Tibial nerve (tissue), 4 donors: ENCODE results near the gene MAP2K2. TPM values are rescaled to one million over a fixed set of nuclear protein-coding genes. Genes with fewer than 3 reads are reported as not detected.

Experiments used
- DNase-seq, 2 donors: peaks; one replicate each; pipeline ENCODE4 v3.0.0-alpha.2; 2019; ENCODE audit warnings: low spot score in 2 of 2
- H3K27ac ChIP-seq, 4 donors: fragments of 200-600 bp; sonication (generic) in 3 of 4; one replicate each; pipeline ENCODE4 v1.5.1; 2017 to 2019; ENCODE audit warnings: mild to moderate bottlenecking in 1 of 4
- H3K27me3 ChIP-seq, 2 donors: fragments of 200-600 bp; sonication (generic) in 1 of 2; one replicate each; pipeline versions ENCODE4 v1.5.1 to v1.6.0; 2017 to 2019
- H3K36me3 ChIP-seq, 3 donors: fragments of 200-600 bp; sonication (generic); one replicate each; pipeline ENCODE4 v1.5.1; 2018 to 2019
- H3K4me1 ChIP-seq, 4 donors: fragments of 200-600 bp; sonication (generic) in 3 of 4; one replicate each; pipeline ENCODE4 v1.5.1; 2017 to 2019
- H3K4me3 ChIP-seq, 4 donors: fragments of 200-600 bp; sonication (generic) in 3 of 4; one replicate each; pipeline ENCODE4 v1.5.1; 2017 to 2019; ENCODE audit warnings: mild to moderate bottlenecking in 1 of 4, moderate library complexity in 1 of 4
- H3K9me3 ChIP-seq, 4 donors: fragments of 200-600 bp; sonication (generic) in 3 of 4; one replicate each; pipeline ENCODE4 v1.5.1; 2017 to 2019
- CTCF ChIP-seq, 5 experiments: fragments of 200-600 bp in 3 of 5; fragments of 450-650 bp in 2 of 5; sonication (generic) in 3 of 5; IDR thresholded peaks; one replicate each; pipeline ENCODE4 v1.5.1; 2016 to 2019; ENCODE audit warnings: antibody characterized with exemption in 5 of 5, mild to moderate bottlenecking in 3 of 5, moderate library complexity in 2 of 5
- EP300 ChIP-seq, 2 donors: sonication (generic); formaldehyde crosslinking; IDR thresholded peaks; one replicate each; pipeline ENCODE4 v1.6.1; 2017; ENCODE audit warnings: antibody characterized with exemption in 2 of 2, mild to moderate bottlenecking in 1 of 2
- POLR2A ChIP-seq, 2 donors: fragments of 450-650 bp; IDR thresholded peaks; one replicate each; pipeline ENCODE4 v1.6.1; 2017; ENCODE audit warnings: antibody characterized with exemption in 2 of 2, mild to moderate bottlenecking in 2 of 2, moderate library complexity in 2 of 2
- WGBS, 2 donors: methylation state at CpG; one replicate each; pipeline ENCODE4 v1.1.5; 2018; 5-methylcytosine and 5-hydroxymethylcytosine counted together
- total RNA-seq, 4 donors: library from RNA; depleted of rRNA; stranded (reverse); fragments of >200 nt; gene quantifications; one replicate each; pipeline ENCODE4 v1.1.0, GENCODE V29; 2016

The MAP2K2 gene
- total RNA-seq, 4 donors from 2014 or later = 36.9 to 128 (median 75.0) TPM

- no peaks in the 10 kb centered on the region for H3K9me3 ChIP-seq
- H3K36me3 ChIP-seq = peaks cover 0 to 45% (median 0%) of the 10 kb centered on the region in 3 donors
- no peak for DNase-seq
- H3K4me1 ChIP-seq = peaks cover 0 to 43% (median 16%) of the 10 kb centered on the region in 4 donors
- no peaks in the 10 kb centered on the region for H3K27me3 ChIP-seq
- no peak for TF ChIP-seq EP300 (IDR thresholded peaks at IDR 0.05)
- no peak for TF ChIP-seq CTCF (IDR thresholded peaks at IDR 0.05)
- 90 to 94% methylated on average over 5 of the region's 5 CpGs for WGBS, 2 donors
- peak overlapping the region in 1 of 4 donors; percentile 34 for H3K27ac ChIP-seq
- H3K4me3 ChIP-seq = no peak overlapping the region
These were observed 2.7 kb downstream of the MAP2K2 start for GRCh38 chr19:4121273-4121612.

- H3K4me1 ChIP-seq = peaks cover 0 to 45% (median 17%) of the 10 kb centered on the region in 4 donors
- DNase-seq = no peak
- H3K4me3 ChIP-seq = no peak overlapping the region
- WGBS, 2 donors = 59 to 67% methylated on average over 15 to 21 of the region's 21 CpGs
- peak overlapping the region in 1 of 4 donors; percentile 34 for H3K27ac ChIP-seq
- H3K36me3 ChIP-seq = peaks cover 0 to 50% (median 0%) of the 10 kb centered on the region in 3 donors
- TF ChIP-seq CTCF (IDR thresholded peaks at IDR 0.05) = no peak
- TF ChIP-seq POLR2A (IDR thresholded peaks at IDR 0.05) = no peak
- TF ChIP-seq EP300 (IDR thresholded peaks at IDR 0.05) = no peak
- H3K9me3 ChIP-seq = no peaks in the 10 kb centered on the region
- no peaks in the 10 kb centered on the region for H3K27me3 ChIP-seq
These were observed 3.2 kb downstream of the MAP2K2 start for GRCh38 chr19:4120559-4121272.

DNA sequence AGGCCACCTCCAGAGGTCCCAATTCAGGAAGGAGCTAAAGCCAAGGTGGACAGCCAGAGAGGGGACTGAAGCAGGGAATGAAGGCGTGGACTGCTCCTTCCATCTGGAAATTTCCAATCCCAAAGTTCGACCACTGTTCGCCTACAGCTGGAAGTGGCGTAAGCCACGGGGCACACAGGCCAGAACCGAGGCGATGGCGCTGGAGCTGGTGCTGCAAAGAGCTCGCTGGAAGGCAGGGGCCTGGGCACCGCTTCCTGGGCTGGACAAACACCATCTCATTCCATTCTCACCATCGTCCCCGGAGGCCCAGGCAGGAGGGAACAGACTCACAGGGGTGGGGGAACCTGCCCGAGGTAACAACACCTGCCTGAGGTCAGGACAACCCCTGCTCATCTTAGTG is 4.2 kb downstream of the MAP2K2 start:
- H3K36me3 ChIP-seq = peaks cover 0 to 60% (median 0%) of the 10 kb centered on the region in 3 donors
- DNase-seq = no peak
- H3K27ac ChIP-seq = no peak overlapping the region
- peaks cover 0 to 47% (median 20%) of the 10 kb centered on the region in 4 donors for H3K4me1 ChIP-seq
- no peaks in the 10 kb centered on the region for H3K9me3 ChIP-seq
- H3K27me3 ChIP-seq = no peaks in the 10 kb centered on the region
- no peak overlapping the region for H3K4me3 ChIP-seq
- 86 to 90% methylated on average over 13 of the region's 13 CpGs for WGBS, 2 donors
- TF ChIP-seq CTCF (IDR thresholded peaks at IDR 0.05) (no peak), POLR2A (IDR thresholded peaks at IDR 0.05) (no peak), EP300 (IDR thresholded peaks at IDR 0.05) (no peak)

- Histone ChIP-seq H3K9me3 (no peaks in the 10 kb centered on the region), H3K27ac (no peak overlapping the region), H3K36me3 (peaks cover 0 to 95% (median 15%) of the 10 kb centered on the region in 3 donors), H3K4me3 (no peak overlapping the region), H3K27me3 (no peaks in the 10 kb centered on the region), H3K4me1 (peaks cover 0 to 30% (median 6%) of the 10 kb centered on the region in 4 donors)
- 73 to 86% methylated on average over 13 of the region's 13 CpGs for WGBS, 2 donors
- no peak for DNase-seq
- TF ChIP-seq POLR2A (IDR thresholded peaks at IDR 0.05) = no peak
- no peak for TF ChIP-seq CTCF (IDR thresholded peaks at IDR 0.05)
- no peak for TF ChIP-seq EP300 (IDR thresholded peaks at IDR 0.05)
These were observed 8.0 kb downstream of the MAP2K2 start for GRCh38 chr19:4115818-4116385.

GRCh38 chr19:4115050-4115817 is 8.7 kb downstream of the MAP2K2 start:
- WGBS, 2 donors = 77 to 84% methylated on average over 27 of the region's 27 CpGs
- H3K4me3 ChIP-seq = no peak overlapping the region
- H3K27me3 ChIP-seq = no peaks in the 10 kb centered on the region
- H3K9me3 ChIP-seq = no peaks in the 10 kb centered on the region
- peaks cover 0 to 98% (median 15%) of the 10 kb centered on the region in 3 donors for H3K36me3 ChIP-seq
- TF ChIP-seq EP300 (IDR thresholded peaks at IDR 0.05) = no peak
- TF ChIP-seq CTCF (IDR thresholded peaks at IDR 0.05) = no peak
- TF ChIP-seq POLR2A (IDR thresholded peaks at IDR 0.05) = no peak
- H3K27ac ChIP-seq = no peak overlapping the region
- H3K4me1 ChIP-seq = peaks cover 0 to 26% (median 4%) of the 10 kb centered on the region in 4 donors
- DNase-seq = no peak
